Prostate gland (tissue), 2 donors: Measurements from ENCODE around the gene PDLIM3.

Experiments
- CTCF ChIP-seq, 4 experiments: fragments of 200-600 bp in 2 of 4; fragments of 450-650 bp in 2 of 4; sonication (generic) in 2 of 4; IDR thresholded peaks; 1 replicate in 3 of 4; 2 replicates in 1 of 4; pipeline ENCODE4 v1.5.1; 2016 to 2019; ENCODE audit warnings: antibody characterized with exemption in 4 of 4, mild to moderate bottlenecking in 2 of 4, moderate library complexity in 2 of 4
- POLR2A ChIP-seq: fragments of 450-650 bp; IDR thresholded peaks from one replicate; pipeline ENCODE4 v1.6.1; 2016; ENCODE audit warnings: antibody characterized with exemption, mild to moderate bottlenecking
- POLR2AphosphoS5 ChIP-seq: sonication (generic); formaldehyde crosslinking; IDR thresholded peaks from one replicate; pipeline ENCODE4 v1.6.1; 2017; ENCODE audit warnings: antibody characterized with exemption

GRCh38 chr4:185567381-185568376 is 32.4 kb upstream of the PDLIM3 start:
- no peak for TF ChIP-seq CTCF (IDR thresholded peaks at IDR 0.05)
- TF ChIP-seq POLR2A: no peak
- peak; percentile 26 for TF ChIP-seq POLR2AphosphoS5
